Measurements from ENCODE around the gene PHAF1.
"Not testable (repeated sequence)": the region's sequence is repeated elsewhere in the genome, so short reads cannot be mapped to it uniquely, and the experiment has no call there.

The PHAF1 gene

DNA sequence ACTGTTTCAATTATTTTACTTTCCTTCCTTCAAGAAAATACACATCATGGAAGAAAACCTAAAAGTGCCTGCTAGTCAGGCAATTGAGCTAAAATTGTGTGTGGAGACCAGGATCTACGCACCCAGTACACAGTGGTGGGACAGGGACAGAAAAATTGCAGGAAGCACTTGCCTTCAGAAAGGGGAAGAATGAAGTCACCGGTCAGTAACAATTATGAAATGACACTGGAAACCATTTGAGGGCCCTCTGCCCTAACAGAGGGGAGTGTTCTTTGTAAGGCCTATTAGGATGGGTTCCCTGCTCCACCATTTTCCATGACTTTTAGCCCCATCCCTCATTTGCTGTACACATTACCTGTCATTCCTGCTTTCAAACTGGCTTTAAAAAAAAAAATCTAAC, 4.5 kb upstream of the PHAF1 start:
- no peak for DNase-seq (ENCODE audit: low read depth)

DNA sequence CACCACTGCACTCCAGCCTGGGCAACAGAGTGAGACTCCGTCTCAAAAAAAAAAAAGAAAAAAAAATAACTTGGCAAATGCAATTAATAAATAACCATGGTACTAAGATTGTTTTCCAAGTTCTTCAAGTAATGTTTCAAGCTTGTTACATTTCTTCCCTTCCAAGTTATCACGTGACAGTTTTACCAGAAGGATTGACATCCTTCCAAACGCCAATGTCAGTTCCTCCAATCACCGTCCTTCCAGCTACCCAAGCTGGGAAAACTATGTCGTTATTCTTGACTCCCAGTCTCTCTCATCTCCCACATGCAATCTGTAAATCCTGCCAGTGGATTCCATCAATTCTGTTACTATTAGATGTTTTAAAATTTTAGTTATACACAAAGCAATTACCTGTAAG, 3.9 kb upstream of the PHAF1 start:
- DNase-seq (ENCODE audit: low read depth), result no peak

DNA sequence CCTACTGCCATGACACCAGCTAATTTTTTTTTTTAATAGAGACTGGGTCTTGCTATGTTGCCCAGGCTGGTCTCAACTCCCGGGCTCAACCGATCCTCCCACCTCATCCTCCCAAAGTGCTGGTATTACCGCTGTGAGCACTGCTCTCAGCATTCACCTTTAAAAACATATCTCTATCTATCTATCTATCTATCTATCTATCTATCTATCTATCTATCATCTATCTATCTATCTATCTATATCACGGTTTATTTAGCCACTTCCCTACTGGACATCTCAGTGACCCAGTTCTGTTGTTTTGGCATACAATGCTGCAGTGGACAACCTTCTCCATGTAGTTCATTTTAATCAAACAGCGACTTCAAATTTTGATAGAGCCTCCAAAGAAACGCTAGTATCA, 1.3 kb upstream of the PHAF1 start:
- DNase-seq (ENCODE audit: low read depth), result no peak

DNA sequence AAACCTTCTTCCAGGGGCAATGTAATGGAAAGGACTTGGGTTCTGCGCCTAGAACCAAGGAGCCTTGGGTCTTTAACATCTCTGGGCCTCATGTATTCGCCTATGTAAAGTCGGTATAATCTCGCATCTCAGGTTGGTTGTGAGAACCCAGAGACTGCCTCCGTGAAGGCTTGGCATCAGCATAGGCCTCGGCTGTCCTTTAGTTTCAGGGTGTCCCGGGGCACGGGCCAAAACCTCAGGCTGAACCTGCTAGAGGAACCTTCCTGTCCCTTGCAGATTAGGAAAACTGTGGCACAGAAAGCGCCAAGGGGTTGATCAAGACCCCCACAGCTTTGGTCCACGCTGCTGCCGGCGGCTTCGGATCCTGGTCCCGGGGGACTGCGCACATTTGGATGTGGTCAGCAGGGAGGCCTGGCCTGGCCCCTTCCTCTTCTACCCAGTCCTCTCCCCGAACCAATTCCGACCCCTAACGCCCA, 772 bp upstream of the PHAF1 start:
- DNase-seq (ENCODE audit: low read depth), result no peak

DNA sequence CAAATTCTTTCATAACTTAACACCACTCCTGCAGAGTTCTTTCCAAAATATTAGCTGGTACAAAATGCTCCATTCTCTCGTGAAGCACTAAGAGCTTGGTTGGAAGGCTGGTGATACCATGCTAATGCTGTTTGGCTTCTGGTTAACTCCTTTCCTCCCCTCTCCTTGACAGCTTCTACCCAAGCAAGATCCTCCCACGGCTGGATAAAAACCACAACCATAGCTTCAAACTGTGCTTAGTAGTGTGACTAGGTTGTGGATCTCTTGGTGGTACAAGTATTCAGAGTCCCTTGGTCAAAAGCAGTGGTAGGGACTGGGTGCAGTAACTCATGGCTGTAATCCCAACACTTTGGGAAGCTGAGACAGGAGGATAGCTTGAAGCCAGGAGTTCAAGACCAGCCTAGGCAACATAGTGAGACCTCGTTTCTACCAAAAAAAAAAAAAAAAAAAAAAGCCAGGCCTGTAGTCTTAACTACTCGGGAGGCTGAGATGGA, 2.3 kb downstream of the PHAF1 start:
- DNase-seq (ENCODE audit: low read depth), result no peak

DNA sequence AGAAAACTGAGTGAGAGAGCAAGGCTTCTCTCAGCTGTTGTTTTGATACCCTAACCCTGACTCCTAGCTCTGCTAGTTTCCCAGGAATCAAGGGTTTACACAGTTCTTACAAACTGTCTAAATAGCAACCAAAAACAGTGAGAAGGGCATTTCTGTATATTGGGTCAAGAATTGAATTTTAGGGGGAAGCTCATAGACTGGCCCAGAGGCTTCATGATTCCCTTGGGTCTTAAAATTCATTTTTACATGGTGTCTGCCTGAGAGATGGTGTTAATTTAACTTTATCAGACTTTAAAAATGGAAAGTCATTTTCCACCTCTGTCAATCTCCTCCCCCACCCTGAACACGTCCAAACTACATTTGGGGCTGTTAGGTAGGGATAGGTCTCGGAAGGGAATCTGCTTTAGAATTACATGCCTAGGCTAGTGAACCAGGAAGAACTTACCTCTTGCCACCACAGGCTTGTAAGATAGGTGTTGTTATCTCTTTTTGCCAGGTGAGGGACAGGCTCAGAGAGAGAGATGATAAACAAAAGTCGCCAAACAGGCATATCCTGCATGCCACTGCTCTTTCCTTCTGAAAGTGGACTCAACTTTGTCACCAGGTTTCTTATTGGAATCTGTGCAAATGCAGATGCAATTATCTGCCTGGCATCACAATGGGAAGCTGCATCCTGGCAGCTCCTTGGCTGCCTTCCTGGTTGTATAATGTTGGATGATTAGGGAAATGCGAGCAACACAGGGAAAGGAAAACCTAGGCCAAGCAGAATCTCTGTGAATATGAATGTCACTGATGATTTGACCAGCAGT, 3.1 kb downstream of the PHAF1 start:
- no peak for DNase-seq (ENCODE audit: low read depth)

DNA sequence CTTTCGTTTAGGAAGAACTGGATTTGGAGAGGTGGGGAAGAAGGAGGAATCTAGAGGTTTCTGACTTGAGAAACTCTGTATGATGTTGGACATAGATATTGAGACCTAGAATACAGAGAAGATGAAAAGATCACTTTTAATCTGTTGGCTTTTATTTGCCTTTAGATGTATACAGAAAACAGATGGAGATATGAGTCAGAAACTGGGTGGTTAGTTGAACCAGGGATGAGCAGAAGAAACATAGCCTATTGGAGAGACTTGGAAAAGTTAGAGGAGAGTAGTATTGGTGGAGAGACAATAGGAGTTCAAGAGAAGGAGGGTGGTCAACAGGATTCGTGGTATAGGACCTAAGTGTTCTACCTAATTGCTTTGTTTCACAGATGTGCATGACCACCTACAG, 5.1 kb downstream of the PHAF1 start:
- DNase-seq (ENCODE audit: low read depth), result no peak

DNA sequence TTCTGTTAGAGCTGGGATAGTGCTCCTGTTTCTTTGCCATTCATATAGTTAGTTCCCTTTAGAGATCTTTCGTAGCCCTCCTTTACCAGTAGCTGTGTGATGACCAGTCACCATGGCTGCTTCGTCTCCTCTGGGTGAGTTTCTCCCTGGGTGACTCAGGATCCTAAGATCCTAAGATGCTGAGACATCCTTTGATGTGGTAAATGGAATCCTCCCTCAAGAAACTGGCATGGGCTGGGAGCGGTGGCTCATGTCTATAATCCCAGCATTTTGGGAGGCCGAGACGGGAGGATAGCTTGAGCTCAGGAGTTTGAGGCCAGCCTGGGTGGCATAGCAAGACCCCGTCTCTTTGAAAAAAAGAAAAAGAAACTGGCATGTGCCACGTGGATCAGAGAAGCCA, 5.9 kb downstream of the PHAF1 start:
- DNase-seq (ENCODE audit: low read depth), result no peak

DNA sequence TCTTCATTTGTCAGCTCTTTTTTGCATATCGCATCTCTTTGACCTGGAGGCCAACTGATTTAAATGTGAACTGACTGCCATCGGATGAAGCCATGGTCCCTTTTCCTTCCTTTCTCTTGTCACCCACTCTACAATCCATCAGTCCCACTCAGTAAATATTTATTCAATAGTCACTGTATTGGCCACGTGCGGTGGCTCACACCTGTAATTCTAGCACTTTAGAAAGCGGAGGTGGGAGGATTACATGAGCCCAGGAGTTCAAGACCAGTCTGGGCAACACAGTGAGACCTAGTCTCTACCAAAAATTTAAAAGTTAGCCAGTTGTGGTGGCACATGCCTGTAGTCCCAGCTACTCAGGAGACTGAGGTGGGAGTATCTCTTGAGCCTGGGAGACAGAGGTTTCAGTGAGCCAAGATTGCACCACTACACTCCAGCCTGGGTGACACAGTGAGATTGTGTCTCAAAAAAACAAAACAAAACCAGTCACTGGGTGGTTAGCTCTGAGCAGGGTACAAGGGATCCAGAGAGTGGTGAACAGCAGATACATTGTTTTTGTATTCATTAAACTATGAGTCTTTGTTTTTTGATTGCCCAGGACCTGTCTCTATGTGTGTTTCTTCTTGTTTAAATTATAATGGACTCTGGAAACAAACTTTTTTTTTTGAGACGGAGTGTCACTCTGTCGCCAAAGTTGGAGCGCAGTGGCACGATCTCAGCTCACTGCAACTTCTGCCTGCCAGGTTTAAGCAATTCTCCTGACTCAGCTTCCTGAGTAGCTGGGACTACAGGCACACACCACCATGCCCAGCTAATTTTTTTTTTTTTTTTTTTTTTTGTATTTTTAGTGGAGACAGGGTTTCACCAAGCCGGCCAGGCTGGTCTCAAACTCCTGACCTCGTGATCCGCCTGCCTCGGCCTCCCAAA, 6.9 kb downstream of the PHAF1 start:
- no peak for DNase-seq (ENCODE audit: low read depth)

DNA sequence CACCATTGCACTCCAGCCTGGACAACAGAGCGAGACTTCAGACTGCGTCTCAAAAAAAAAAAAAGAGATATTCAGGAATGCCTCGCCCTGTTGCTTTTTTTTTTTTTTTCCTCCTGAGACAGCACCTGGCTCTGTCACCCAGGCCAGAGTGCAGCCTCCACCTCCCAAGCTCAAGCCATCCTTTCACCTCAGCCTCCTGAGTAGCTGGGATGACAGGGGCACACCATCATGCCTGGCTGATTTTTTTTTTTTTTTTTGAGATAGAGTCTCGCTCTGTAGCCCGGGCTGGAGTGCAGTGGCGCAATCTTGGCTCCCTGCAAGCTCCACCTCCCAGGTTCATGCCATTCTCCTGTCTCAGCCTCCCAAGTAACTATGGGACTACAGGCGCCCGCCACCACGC, 8.0 kb downstream of the PHAF1 start:
- DNase-seq (ENCODE audit: low read depth), result no peak

DNA sequence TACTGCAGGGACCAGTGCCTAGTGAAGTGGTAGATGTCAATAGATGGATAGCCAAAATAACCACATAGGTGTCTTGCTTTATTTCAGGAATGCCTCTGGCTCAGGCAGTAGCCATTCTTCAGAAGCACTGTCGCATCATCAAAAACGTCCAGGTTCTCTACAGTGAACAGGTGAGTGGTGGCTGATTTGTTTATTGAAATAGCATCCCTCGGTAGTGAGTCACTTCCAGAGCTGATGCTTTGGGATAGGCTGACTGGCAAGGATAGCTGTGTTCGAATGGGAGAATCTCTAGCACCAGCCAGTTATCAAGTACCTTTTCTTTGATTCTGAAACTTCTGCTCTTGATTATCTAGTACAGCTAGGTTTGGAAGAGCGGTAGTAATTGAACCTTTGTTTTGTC, 10.3 kb downstream of the PHAF1 start:
- DNase-seq (ENCODE audit: low read depth), result no peak

DNA sequence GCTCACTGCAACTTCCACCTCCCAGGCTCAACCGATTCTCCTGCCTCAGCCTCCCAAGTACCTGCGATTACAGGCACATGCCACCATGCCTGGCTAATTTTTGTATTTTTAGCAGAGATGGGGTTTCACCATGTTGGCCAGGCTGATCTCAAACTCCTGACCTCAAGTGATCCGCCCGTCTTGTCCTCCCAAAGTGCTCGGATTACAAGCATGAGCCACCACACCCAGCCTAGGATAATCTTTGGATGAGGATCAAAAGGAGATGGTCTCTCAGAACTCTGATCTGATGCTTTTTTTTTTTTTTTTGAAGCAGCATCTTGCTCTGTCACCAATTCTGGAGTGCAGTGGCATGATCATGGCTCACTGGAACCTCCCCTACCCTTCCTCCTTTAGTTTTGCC, 13.1 kb downstream of the PHAF1 start:
- not testable (repeated sequence) for DNase-seq (ENCODE audit: low read depth)

DNA sequence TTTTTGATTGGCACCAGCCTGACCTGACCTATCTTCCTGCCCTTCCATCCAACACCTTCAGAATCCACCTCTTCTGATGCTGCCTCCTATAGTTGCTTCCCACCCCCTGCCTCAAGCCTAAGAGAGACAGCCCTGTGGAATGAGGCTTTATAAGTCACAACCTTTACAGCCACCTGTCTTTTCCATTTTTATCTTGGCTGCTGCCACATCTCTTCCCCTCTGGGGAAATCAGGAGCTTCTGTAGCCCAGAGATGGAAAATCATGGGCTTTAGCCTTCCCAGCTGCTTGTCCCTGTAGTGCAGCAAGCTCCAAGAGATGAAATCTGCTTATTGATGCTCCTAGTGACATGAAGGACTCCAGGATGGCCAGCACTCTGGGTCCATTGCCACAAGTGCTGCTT, 18.7 kb downstream of the PHAF1 start:
- no peak for DNase-seq (ENCODE audit: low read depth)

DNA sequence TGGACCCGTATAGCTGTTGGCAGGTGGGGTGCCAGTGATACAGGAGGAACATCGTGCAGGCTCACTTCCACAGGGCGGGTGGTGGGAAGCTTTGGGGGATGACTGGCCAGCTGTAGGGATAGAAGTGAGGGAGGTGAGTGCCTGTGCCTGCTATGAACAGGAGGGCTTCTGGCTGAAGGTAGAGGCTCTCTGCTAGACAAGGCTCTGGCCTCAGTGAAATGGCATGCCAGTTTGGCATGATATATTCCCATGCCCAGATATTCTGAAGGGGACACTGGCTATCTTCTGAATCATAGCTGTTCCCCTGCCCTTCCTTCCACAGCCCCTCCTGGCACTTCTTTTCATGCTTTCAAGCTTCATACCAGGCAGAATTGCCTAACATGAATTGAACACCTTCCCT, 19.1 kb downstream of the PHAF1 start:
- no peak for DNase-seq (ENCODE audit: low read depth)

DNA sequence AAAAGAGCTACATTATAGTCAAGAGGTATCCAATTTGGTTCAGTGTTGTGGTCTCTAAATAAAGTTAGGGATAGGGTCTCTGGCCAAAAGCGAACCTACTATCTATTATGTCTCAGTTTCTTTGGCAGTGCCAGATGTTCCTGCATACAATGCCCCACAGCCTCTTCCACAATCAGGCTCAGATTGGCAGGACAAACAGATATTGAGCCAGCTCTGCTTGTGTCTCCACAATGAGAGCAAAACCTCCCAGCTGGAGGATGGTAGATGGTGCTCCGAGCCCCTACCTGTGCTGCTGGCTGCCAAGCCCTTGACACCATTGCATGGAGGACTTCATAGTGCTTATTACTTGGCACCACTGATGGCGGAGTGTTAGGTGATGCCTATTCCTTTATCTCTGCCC, 19.7 kb downstream of the PHAF1 start:
- no peak for DNase-seq (ENCODE audit: low read depth)

DNA sequence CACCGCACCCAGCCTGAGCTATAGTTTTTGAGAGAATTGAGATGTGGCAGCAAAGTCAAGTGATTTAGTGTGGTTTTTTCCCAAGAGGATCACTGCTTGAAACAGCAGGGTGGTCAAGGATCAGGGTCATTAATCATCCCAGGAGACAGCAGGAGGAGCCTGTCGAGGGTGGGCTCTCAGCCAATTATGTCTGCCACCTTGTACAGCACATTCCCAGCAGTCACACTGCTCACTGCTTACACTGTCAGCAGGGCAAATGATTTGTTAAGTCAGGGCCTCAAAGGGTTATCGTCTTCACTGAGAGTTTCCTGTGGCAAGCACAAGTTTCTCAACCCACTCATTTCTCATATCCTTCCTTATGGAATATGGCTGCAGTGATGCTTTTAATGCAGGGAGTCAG, 27.9 kb downstream of the PHAF1 start:
- DNase-seq (ENCODE audit: low read depth), result no peak

DNA sequence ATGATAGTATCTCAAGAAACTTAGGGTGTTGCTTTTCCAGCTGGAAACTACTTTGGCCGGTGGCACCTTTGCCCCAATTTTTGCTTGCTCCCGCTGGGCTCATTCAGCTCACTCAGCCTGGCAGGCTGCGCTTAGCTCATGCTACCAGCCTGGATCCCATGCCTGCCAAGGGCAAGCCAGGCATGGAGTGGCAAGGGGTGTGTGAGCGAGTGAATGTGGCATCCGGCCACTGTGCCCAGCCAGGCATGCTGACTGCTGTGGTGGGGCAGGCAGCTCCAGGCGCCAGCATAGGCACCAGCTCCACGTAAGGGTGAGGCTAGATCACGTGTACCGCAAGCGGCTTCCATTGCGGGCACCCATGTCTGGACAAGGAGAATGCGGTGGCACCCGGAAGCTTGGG, 31.6 kb downstream of the PHAF1 start:
- DNase-seq (ENCODE audit: low read depth), result no peak

DNA sequence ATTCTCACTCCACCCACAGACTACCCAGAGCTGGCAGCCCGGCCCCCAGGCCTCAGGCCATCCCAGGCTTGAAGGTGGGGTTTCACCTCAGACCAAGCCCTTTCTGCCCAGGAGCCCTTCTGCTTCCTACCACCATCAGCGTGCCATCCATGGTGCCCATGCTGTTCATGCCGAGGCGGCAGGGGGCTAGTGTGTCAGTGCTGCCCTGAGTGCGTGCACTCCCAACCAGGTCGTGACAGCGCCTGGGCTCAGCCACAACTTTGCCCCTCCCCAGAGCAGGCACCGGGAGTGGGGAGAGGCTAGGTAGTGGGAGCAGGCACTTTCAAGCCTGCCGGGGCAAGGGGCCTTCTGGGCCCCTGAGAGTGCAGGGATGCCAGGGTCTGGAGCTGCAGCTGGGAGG, 32.6 kb downstream of the PHAF1 start:
- DNase-seq (ENCODE audit: low read depth), result no peak

DNA sequence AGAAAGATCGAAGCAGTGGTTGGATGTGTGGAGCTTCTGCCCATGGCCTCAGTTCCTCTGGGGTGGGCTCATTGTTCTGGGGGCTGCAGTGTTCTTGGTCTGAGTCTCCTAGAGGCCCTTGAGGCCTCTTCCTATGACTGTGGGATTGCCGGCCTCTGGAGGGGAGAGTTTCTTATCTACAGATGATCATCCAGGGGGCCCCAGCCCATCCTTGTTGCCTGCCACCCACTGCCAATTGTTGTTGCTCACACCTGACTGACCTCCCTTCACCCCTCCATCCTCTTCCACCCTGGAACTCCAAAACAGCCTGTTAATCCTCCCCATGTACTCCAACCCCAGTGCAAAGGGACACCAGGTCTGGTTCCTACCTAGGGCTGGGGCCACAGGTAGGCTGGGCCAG, 35.2 kb downstream of the PHAF1 start:
- DNase-seq (ENCODE audit: low read depth), result no peak

DNA sequence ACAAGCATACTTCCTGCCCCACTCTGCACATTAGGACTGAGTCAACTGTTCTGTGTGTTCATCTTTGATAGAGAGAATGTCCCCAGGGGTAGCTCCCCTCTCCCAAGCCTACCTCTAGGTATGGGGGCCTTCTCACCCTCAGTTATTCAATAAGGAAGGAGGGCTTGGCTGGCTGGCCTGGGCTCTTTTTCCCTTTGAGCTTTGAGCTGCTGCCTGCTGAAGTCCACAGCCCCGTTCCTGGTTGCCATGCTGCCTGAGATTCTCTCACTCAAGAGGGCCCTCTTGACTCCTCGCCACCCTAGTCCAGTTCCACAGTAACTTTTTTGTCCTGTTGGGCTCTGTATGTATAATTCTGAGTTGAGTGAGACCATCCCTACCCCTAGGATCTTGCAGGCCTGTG, 36.0 kb downstream of the PHAF1 start:
- DNase-seq (ENCODE audit: low read depth), result no peak

DNA sequence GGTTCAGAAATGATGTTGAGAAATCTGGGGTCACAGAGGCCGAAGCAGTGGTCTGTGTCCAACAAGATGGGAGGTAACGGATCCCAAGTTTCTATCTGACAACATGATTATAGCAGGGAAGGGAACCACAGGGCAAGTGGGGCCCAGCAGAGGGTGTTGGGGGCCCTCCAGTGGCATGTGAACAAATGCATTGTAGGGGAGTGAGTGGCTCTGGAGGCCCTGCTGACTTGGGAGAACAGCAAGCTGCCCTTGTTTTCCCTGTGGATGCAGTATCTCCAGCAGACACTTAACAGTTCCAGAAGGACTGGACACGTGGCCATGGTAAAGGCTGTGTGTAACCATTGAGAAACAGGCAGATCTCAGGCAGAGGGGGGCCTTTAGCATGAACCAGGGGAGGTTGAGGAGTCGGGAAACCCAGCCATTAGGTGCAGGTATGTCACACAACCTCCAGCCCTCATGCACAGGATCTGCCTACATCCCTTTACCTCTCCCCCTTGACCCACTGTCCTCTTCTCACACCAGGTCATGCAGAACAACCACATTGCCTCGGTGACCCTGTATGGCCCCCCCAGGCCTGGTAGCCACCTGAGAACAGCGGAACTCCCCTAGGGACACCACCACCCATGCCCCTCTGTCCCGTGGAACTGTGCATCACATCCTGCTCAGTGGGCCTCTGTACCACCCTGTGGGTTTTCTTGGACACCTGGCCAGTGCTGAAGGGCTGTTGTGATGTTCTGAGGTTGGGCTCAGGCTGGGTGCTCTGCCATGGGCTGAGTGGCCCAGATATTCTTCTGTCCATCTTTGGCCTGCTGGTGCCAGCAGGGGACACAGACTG, 37.0 kb downstream of the PHAF1 start:
- no peak for DNase-seq (ENCODE audit: low read depth)

DNA sequence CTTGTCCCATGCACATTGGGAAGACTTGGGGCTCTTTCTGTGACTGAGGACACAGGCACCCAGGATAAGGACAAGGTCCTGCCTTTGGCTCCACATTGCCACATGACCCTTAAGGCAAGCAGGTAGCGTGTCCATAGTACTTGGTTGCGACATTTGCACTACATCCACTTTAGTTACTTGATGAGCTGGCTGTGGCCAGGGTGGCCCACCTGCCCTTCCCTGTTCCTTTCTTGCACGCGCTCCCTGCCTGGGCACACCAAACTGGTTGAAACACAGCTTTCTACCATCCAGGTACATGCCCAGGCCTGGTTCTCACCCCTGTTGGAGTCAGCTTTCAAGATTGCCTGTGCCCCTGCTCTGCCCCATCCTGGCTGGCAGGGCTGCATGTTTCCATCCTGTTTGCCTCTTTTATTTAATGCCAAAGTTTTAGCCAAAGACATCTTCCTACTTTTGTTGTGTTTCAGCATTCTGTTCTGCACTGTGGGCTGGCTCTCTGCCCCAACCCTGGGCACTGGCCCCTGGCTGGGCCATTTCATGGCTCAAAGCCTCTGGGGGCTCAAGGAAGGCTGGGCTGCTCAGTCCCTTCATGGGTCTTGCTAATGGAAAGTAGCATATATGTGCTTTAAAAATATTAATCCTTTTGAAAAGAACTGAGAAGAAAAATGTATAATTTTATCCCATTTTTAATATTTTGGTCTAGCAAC, 37.8 kb downstream of the PHAF1 start:
- DNase-seq (ENCODE audit: low read depth), result no peak

All from activated T-helper 9 cell treated with anti-CD3 and anti-CD28 coated beads, Interleukin-2, amount 50 U/mL, for 16 hours (primary cell).